K562 (cell line): ENCODE measurements around the gene TMEM135. TPM values are rescaled to one million over a fixed set of nuclear protein-coding genes. Genes with fewer than 3 reads are reported as not detected.

Experiments used
- ATAC-seq: fragments of 200-7000 bp; cut with Tn5 transposase; 3 replicates; pipeline ENCODE4 v1.9.1; 2020; ENCODE audit warnings: moderate library complexity
- BruUV-seq: library from RNA; stranded (reverse); fragments of 400-500 nt; replicated peaks from 2 replicates; lab custom pipeline; 2021; lab: Mats Ljungman, UMichigan
- CTCF ChIA-PET: fragments of 300-600 bp; formaldehyde crosslinking; extraction: SDS; loops from one replicate; lab custom pipeline; 2021; ENCODE audit warnings: low intra/inter-chr PET ratio; lab: Yijun Ruan, JAX
- POLR2A ChIA-PET: fragments of 300-600, 350-650 bp; sonication (Branson Sonifier 250); formaldehyde crosslinking; extraction: SDS; loops from one replicate; lab custom pipeline; 2021; ENCODE audit warnings: antibody characterized with exemption, inconsistent platforms; lab: Yijun Ruan, JAX
- DNase-seq, 4 experiments: peaks; one replicate each; pipeline versions ENCODE4 v3.0.0 to v3.0.0-alpha.2; 2011 to 2018; ENCODE audit warnings: low spot score in 3 of 4, mixed read lengths in 3 of 4; ENCODE audit errors: extremely low read depth in 1 of 4
- FAIRE-seq: peaks from 2 replicates; lab custom pipeline; 2011; peaks lifted over from hg19 to GRCh38; lab: Jason Lieb, UNC
- H2AFZ ChIP-seq: 2 replicates; pipeline ENCODE4 v1.6.0; 2011; ENCODE audit warnings: low read depth, low read length, control low read depth, inconsistent platforms
- H3K27ac ChIP-seq: fragments of 200-600 bp; 3 replicates; pipeline ENCODE4 v1.8.0; 2011; ENCODE audit warnings: low read depth, mild to moderate bottlenecking, control low read depth, inconsistent platforms, low read length, moderate library complexity, mixed read lengths; ENCODE audit errors: extremely low read depth
- H3K27me3 ChIP-seq, 2 experiments: fragments of 300-600 bp in 1 of 2; 2 replicates in 1 of 2; 3 replicates in 1 of 2; pipeline versions ENCODE4 v1.6.0 to v1.8.0; 2011; ENCODE audit warnings: inconsistent platforms in 2 of 2, low read length in 2 of 2, mild to moderate bottlenecking in 1 of 2, mixed read lengths in 1 of 2, moderate library complexity in 1 of 2; ENCODE audit not compliant: control insufficient read depth in 2 of 2, insufficient read depth in 2 of 2
- H3K36me3 ChIP-seq: fragments of 300-600 bp; 3 replicates; pipeline ENCODE4 v1.8.0; 2011; ENCODE audit warnings: mild to moderate bottlenecking, low read length, inconsistent platforms; ENCODE audit not compliant: control insufficient read depth, insufficient read depth
- H3K4me1 ChIP-seq, 2 experiments: fragments of 200-600 bp in 1 of 2; replicated peaks in 1 of 2; 2 replicates in 1 of 2; 3 replicates in 1 of 2; pipeline versions ENCODE4 v1.5.1 to v1.8.0; 2011; ENCODE audit warnings: inconsistent platforms in 2 of 2, low read length in 2 of 2, mild to moderate bottlenecking in 1 of 2, mixed read lengths in 1 of 2, moderate library complexity in 1 of 2; ENCODE audit not compliant: control insufficient read depth in 2 of 2, insufficient read depth in 2 of 2
- H3K4me2 ChIP-seq: 2 replicates; pipeline ENCODE4 v1.6.1; 2011; ENCODE audit warnings: low read length, control low read depth, inconsistent platforms, mixed read lengths; ENCODE audit not compliant: insufficient read depth
- H3K4me3 ChIP-seq: fragments of 200-600 bp; sonication (generic), shearing (Covaris generic); 2 replicates; pipeline ENCODE4 v1.5.1; 2016; ENCODE audit warnings: control low read depth, inconsistent platforms
- H3K79me2 ChIP-seq: fragments of 200-600 bp; 3 replicates; pipeline ENCODE4 v1.8.0; 2011; ENCODE audit warnings: low read length, inconsistent platforms; ENCODE audit not compliant: control insufficient read depth, insufficient read depth
- H3K9ac ChIP-seq, 2 experiments: 2 replicates each; pipeline versions ENCODE4 v1.6.0 to v1.6.1; 2011; ENCODE audit warnings: low read depth in 2 of 2, low read length in 2 of 2, control low read depth in 1 of 2, inconsistent platforms in 1 of 2, mild to moderate bottlenecking in 1 of 2, mixed read lengths in 1 of 2; ENCODE audit not compliant: insufficient read depth in 1 of 2
- H3K9me1 ChIP-seq: one replicate; pipeline ENCODE4 v1.6.0; 2011; ENCODE audit warnings: inconsistent platforms, mild to moderate bottlenecking, low read length, moderate library complexity; ENCODE audit not compliant: control insufficient read depth, insufficient read depth
- H3K9me3 ChIP-seq: replicated peaks from 2 replicates; pipeline ENCODE4 v1.5.1; 2011; ENCODE audit warnings: low read depth, low read length, inconsistent platforms; ENCODE audit not compliant: control insufficient read depth, insufficient read depth
- H4K20me1 ChIP-seq: replicated peaks from 2 replicates; pipeline ENCODE4 v1.6.1; 2011; ENCODE audit warnings: low read length, inconsistent platforms, mixed read lengths; ENCODE audit not compliant: control insufficient read depth, insufficient read depth
- CXXC5 ChIP-seq: fragments of 250-450 bp; sonication (Bioruptor Pico); IDR thresholded peaks from 2 replicates; pipeline ENCODE4 v1.8.0; 2022; ENCODE audit warnings: inconsistent platforms, mild to moderate bottlenecking, moderate library complexity
- HCFC1 ChIP-seq: IDR thresholded peaks from 2 replicates; pipeline ENCODE4 v1.6.1; 2012; ENCODE audit warnings: low read depth, low read length, improper control_type of control experiment
- IRF1 ChIP-seq: sonication (generic); formaldehyde crosslinking; IDR thresholded peaks from 2 replicates; pipeline ENCODE4 v1.8.0; 2022; ENCODE audit warnings: missing genetic modification reagents, mild to moderate bottlenecking, borderline replicate concordance
- IRF9 ChIP-seq: fragments of 450-650 bp; IDR thresholded peaks from 2 replicates; pipeline ENCODE4 v1.6.1; 2016; ENCODE audit warnings: missing biosample characterization, missing genetic modification characterization
- KDM1A ChIP-seq, 2 experiments: fragments of 450-650 bp; IDR thresholded peaks; 2 replicates each; pipeline ENCODE4 v1.6.1; 2016; ENCODE audit warnings: mild to moderate bottlenecking in 2 of 2
- MTF1 ChIP-seq: fragments of 250-450 bp; sonication (Bioruptor Pico); IDR thresholded peaks from 2 replicates; pipeline ENCODE4 v1.9.0; 2021; ENCODE audit warnings: moderate library complexity, mild to moderate bottlenecking, inconsistent platforms, borderline replicate concordance
- RBM22 ChIP-seq: fragments of 200-400 bp; formaldehyde crosslinking; IDR thresholded peaks from 2 replicates; pipeline ENCODE4 v1.6.1; 2018; ENCODE audit warnings: low read length, low read depth; ENCODE audit not compliant: poor library complexity, severe bottlenecking
- SP1 ChIP-seq: sonication (generic); formaldehyde crosslinking; IDR thresholded peaks from 2 replicates; pipeline ENCODE4 v1.8.1; 2022; ENCODE audit warnings: mild to moderate bottlenecking, missing genetic modification reagents
- SRSF1 ChIP-seq: fragments of 200-400 bp; formaldehyde crosslinking; IDR thresholded peaks from 2 replicates; pipeline ENCODE4 v1.6.1; 2017; ENCODE audit warnings: mild to moderate bottlenecking, low read depth, low read length, moderate library complexity
- ZNF311 ChIP-seq: fragments of 250-450 bp; sonication (Bioruptor Pico); IDR thresholded peaks from 2 replicates; pipeline ENCODE4 v1.4.0; 2020; ENCODE audit warnings: mild to moderate bottlenecking, moderate library complexity
- ZNF707 ChIP-seq: fragments of 250-450 bp; sonication (Bioruptor Pico); conservative IDR thresholded peaks from 2 replicates; pipeline ENCODE4 v1.8.0; 2022; ENCODE audit warnings: inconsistent platforms, mild to moderate bottlenecking, moderate library complexity
- ZNF780A ChIP-seq: fragments of 250-450 bp; sonication (Bioruptor Pico); IDR thresholded peaks from 2 replicates; pipeline ENCODE4 v1.5.0; 2021; ENCODE audit warnings: mild to moderate bottlenecking
- ZNF785 ChIP-seq: fragments of 250-450 bp; sonication (Bioruptor Pico); IDR thresholded peaks from 2 replicates; pipeline ENCODE4 v1.4.0; 2020; ENCODE audit warnings: mild to moderate bottlenecking
- WGBS: fragments of 100-300 bp; shearing (Covaris generic); methylation state at CpG from one replicate; pipeline ENCODE4 v1.1.6; 2016; ENCODE audit warnings: low coverage, mixed read lengths; ENCODE audit not compliant: insufficient coverage; ENCODE audit errors: missing lambda C conversion rate; 5-methylcytosine and 5-hydroxymethylcytosine counted together
- in situ Hi-C: fragments of 300-500 bp; cut with MboI; formaldehyde crosslinking; loops from 4 replicates; pipeline ENCODE4 v1.15.0; 2018; ENCODE audit warnings: inconsistent platforms, mixed read lengths
- intact Hi-C: fragments of 100-400 bp; cut with micrococcal nuclease; formaldehyde crosslinking; loops from 2 replicates; pipeline ENCODE4 v1.14.2; 2022
- polyA plus RNA-seq, 8 experiments: library from polyadenylated mRNA; depleted of rRNA in 4 of 8; stranded (reverse) in 5 of 8; unstranded in 3 of 8; fragments of >200 nt; fragmentation: Nextera tagmentation in 2 of 8; fragmentation: Illumina TruSeq in 1 of 8; extraction: Ambion mirVana in 2 of 8; extraction: Trizol in 1 of 8; gene quantifications; 2 replicates each; pipeline versions ENCODE4 v1.2.1 to v1.2.3, GENCODE V29; 2011 to 2014; ENCODE audit warnings: inconsistent platforms in 1 of 8, missing spikeins in 1 of 8
- total RNA-seq, 7 experiments: library from RNA; depleted of rRNA in 6 of 7; stranded (reverse); fragments of >200 nt in 6 of 7; fragmentation: Illumina TruSeq in 2 of 7; extraction: Trizol in 2 of 7; gene quantifications; 2 replicates each; pipeline versions ENCODE4 v1.2.1 to v1.2.3, GENCODE V29; 2011 to 2021; ENCODE audit warnings: low replicate concordance in 1 of 7

TMEM135 gene
- total and polyA plus RNA-seq, 9 of the 15 experiments (the other 6 are each of a cell fraction or from before 2014, with no cell fraction given), result 17.3 to 53.6 (median 24.9) TPM

DNA sequence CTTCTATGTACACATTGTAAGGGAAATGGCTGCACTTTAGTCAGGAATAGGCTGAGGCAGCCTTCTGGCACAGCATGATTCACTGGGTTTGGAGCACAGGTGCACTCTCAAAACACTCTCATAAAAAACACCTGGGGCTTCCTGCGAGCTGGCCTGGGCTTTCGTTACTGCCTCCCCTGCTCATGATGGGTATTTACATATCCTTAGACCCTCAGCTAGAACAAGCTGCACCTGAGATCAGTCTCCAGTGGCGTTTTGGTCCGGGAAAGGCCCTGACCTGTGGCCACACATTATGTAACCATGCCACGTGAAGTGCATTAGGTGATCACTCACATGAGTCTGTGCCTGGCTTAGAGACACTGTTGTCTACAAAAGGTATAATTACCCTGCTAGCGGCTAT is 321.7 kb downstream of the TMEM135 start:
- CTCF ChIA-PET, result no interaction called here
- intact Hi-C loops, result loop anchor here (10.0 kb wide), 1 partner anchor 925 kb away; no protein-coding TSS in a partner anchor
- no peaks in the 10 kb centered on the region for H3K4me1 ChIP-seq

DNA sequence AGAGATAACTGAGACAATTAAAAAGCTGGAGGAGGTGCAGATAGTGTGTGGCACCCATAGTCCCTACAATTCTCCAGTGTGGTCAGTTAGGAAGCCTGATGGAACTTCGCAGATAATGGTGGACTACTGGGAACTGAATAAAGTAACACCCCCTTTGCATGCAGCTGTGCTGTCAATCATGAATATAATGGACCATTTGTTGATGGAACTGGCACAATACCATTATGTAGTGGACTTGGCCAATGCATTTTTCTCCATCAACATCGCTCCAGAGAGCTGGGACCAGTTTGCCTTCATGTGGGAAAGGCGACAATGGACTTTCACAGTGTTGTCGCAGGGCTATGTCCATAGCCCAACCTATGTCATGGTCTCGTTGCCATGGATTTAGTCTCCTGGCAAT is 324.2 kb downstream of the TMEM135 start:
- no peaks in the 10 kb centered on the region for H3K36me3 ChIP-seq
- no peaks in the 10 kb centered on the region for H3K9me1 ChIP-seq
- DNase-seq (no peak), FAIRE-seq (no peak), ATAC-seq (no peak)
- ChIA-PET POLR2A (no interaction called here), CTCF (no interaction called here)
- no peak overlapping the region for H3K4me2 ChIP-seq
- no peak overlapping the region for H3K27ac ChIP-seq
- in situ Hi-C loops, result no loop called here
- no peaks in the 10 kb centered on the region; the same call in 1 of the 2 replicates for H4K20me1 ChIP-seq
- H3K27me3 ChIP-seq, result peaks cover 22 to 38% of the 10 kb centered on the region in 2 experiments; a peak in 4 of 5 replicates
- H3K4me3 ChIP-seq, result no peak overlapping the region
- 0% methylated on average over 5 of the region's 5 CpGs for WGBS
- intact Hi-C loops, result no loop called here
- no peak overlapping the region for H3K9ac ChIP-seq
- H3K79me2 ChIP-seq, result no peaks in the 10 kb centered on the region
- no peaks in the 10 kb centered on the region for H3K9me3 ChIP-seq
- no peaks in the 10 kb centered on the region for H3K4me1 ChIP-seq
- BruUV-seq, result no TSS peak
- no peak overlapping the region for H2AFZ ChIP-seq
- no peak for TF ChIP-seq IRF1
- TF ChIP-seq IRF9 (tag), result no peak

More for the DNA sequence above, 321.7 kb downstream of the TMEM135 start:
- no peaks in the 10 kb centered on the region for H3K36me3 ChIP-seq
- BruUV-seq, result no TSS peak
- H3K4me2 ChIP-seq, result no peak overlapping the region
- no peak overlapping the region for H3K9ac ChIP-seq
- H3K9me3 ChIP-seq, result no peaks in the 10 kb centered on the region
- TF ChIP-seq MTF1 (CRISPR knock-in tag) (no peak), ZNF785 (no peak), SRSF1 (no peak), SP1 (no peak), RBM22 (no peak), HCFC1 (no peak), CXXC5 (CRISPR knock-in tag) (no peak), ZNF707 (CRISPR knock-in tag) (no peak), ZNF780A (no peak), KDM1A (IDR thresholded peaks at IDR 0.05) (no peak), ZNF311 (CRISPR knock-in tag) (no peak)
- no peak for FAIRE-seq
- H3K4me3 ChIP-seq, result no peak overlapping the region
- no peak overlapping the region for H2AFZ ChIP-seq
- in situ Hi-C loops, result loop anchor here (10.0 kb wide), 1 partner anchor 1185 kb away; no protein-coding TSS in a partner anchor
- ATAC-seq, result no peak
- peaks cover 22 to 40% of the 10 kb centered on the region in 2 experiments; a peak in 4 of 5 replicates for H3K27me3 ChIP-seq
- POLR2A ChIA-PET, result interaction anchor here (0.6 kb wide), 1 partner anchor 30 kb away, joined by 3 read pairs; no protein-coding TSS in a partner anchor
- H4K20me1 ChIP-seq, result no peaks in the 10 kb centered on the region; the same call in 1 of the 2 replicates
- no peak for DNase-seq
- no peaks in the 10 kb centered on the region for H3K79me2 ChIP-seq
- no peak overlapping the region for H3K27ac ChIP-seq
- H3K9me1 ChIP-seq, result no peaks in the 10 kb centered on the region
- 1% methylated on average over 6 of the region's 6 CpGs for WGBS
